HG02610 (cell line): Measurements from ENCODE around the gene OR5I1.
"Not testable (repeated sequence)": the region's sequence is repeated elsewhere in the genome, so short reads cannot be mapped to it uniquely, and the experiment has no call there.

Source experiments
- ATAC-seq: cut with Tn5 transposase; IDR thresholded peaks from one replicate; pipeline ENCODE4 v1.9.1; 2021; ENCODE audit warnings: mild to moderate bottlenecking, moderate library complexity; ENCODE audit not compliant: unreplicated experiment

Gene OR5I1

DNA sequence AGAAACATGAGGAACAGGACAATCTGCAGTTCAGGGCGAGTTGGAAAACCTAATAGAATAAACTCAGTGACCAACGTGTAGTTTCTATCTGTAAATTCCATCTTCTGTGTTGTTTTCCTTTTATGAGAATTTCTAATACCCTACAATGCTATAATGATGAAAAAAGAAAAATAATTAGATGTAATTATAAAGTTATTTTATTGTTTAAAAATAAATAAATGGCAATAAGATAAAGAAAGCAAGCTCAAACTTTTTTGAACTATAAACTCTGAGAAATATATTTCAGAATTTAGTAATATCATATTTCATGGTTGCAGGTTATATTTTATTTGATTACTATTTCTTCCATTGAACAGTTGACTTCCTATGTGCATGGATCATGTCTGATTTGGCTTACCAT lies at the start of gene OR5I1:
Gene OR5I1 (minus strand): TSS at position 101 of the 400 bp plus-strand sequence. CDS start 0 bp downstream, at position 101.
- ATAC-seq, result no peak

DNA sequence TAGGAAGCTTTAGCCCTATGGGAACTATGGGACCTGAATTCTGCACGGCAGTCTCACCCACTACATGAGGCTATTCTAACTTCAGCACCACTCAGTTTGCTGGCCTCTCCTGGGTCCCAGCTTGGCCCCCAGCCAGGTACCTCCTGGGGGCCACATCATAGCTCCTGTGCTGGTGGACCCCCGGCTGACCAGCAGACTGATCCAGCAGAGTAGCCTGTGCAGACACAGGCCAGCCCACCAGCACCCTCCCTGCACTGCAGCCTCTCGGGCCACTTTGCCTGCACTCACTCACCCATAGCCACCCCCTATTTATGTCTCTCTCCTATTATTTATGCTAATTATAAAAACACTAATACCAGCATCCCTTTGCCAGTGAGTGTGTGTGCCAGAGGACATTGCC lies 34.7 kb upstream of the OR5I1 start:
- ATAC-seq, result no peak

DNA sequence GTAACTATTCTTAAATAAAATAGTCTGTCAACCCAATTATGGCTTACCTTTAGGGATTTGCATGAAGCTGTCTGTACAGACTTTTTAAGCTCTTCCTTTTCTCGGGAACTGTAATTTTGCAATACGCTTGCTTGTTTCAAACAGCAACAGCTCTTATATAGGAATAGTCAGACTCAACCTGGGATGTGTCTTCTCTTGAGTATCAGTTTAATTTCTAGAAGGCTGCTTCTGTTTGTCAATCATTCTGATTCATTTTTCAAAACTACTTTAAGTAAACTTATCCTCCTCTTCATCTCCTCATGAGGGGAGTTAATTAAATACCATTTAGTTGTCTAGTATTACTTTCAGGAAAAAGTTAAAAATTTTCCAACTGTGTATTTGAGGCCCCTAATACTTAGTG lies 33.6 kb upstream of the OR5I1 start, which contains the start of gene OR10AG1:
Gene OR10AG1 (minus strand): TSS at position 101 of the 400 bp plus-strand sequence. CDS start 38 bp downstream, at position 63.
- ATAC-seq, result no peak

GRCh38 chr11:55967914-55968313 lies 31.7 kb upstream of the OR5I1 start:
- ATAC-seq, result no peak

- ATAC-seq, result no peak
These were observed 30.2 kb upstream of the OR5I1 start for GRCh38 chr11:55966391-55966790.

- no peak for ATAC-seq
These were observed 20.3 kb upstream of the OR5I1 start for GRCh38 chr11:55956521-55956920.

DNA sequence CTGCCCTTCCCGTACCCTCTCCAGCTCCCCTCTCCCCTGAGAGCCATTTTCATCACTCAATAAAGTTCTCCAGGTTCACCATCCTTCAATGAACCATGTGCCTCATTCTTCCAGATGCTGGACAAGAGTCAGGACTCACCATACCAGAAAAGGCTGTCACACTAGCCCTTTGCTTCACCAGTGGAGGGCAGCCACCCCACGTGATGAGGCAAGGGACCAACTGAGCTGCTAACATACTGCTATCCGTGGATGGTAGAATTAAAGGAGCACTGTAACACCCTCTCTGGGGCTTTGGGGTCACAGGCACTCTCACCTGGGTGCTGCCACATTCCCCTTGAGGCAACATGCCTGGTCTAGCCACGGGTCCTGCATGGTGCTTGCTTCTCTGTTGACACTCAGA lies 13.1 kb upstream of the OR5I1 start:
- ATAC-seq, result no peak

DNA sequence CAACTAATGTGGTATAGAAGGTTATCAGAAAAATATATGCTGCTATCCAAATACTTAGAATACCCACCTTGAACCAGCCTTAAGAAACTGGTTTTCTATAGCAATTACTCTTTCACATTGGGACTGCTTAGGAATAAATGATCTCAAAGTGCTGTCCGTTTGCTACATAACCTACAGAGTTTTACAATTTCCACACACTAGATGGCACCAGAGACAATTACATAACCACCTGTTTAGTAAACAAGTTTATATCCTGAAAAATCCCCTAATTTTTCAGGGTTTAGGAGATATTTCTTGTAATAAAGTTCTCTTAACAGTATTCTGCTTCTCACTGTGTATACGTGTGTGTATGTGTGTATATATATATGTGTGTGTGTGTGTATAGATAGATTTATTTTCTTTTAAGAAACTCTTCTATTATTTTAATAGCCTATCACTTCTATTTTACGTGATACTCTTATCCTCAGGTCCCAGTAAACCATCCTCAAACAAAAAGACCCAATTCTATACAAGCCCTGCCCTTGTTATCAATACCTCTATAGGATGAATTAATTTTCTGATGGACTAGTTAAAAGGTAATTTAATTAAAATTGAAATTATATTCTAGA lies 6.7 kb upstream of the OR5I1 start:
- ATAC-seq, result no peak

- ATAC-seq, result no peak
These were observed 15.7 kb downstream of the OR5I1 start for GRCh38 chr11:55920537-55920936.

- ATAC-seq, result no peak
These were observed 21.7 kb downstream of the OR5I1 start, which contains the start of gene OR5W2 for GRCh38 chr11:55914482-55914881. Gene OR5W2 (minus strand): TSS chr11:55914582. CDS start chr11:55914582, 0 bp downstream.

GRCh38 chr11:55902308-55902707 lies 33.9 kb downstream of the OR5I1 start:
- no peak for ATAC-seq

GRCh38 chr11:55895216-55895615 lies 41.0 kb downstream of the OR5I1 start:
- no peak for ATAC-seq

DNA sequence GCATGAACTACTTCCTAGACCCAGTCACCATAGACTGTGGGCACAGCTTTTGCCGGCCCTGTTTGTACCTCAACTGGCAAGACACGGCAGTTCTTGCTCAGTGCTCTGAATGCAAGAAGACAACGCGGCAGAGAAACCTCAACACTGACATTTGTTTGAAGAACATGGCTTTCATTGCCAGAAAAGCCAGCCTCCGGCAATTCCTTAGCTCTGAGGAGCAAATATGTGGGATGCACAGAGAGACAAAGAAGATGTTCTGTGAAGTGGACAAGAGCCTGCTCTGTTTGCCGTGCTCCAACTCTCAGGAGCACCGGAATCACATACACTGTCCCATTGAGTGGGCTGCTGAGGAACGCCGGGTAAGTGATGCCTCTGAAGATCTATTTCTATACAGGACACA lies 50.7 kb downstream of the OR5I1 start:
- not testable (repeated sequence) for ATAC-seq
